T-helper 2 cell (primary cell): ENCODE data around the gene LRRC27.
"Not testable (repeated sequence)": the region's sequence is repeated elsewhere in the genome, so short reads cannot be mapped to it uniquely, and the experiment has no call there.

Experiments used
- DNase-seq, 5 experiments: peaks; one replicate each; pipeline versions ENCODE4 v3.0.0 to v3.0.0-alpha.2; 2012 to 2022
- total RNA-seq, 2 donors: gene quantifications; one replicate each; lab custom pipeline; 2026; lab: John Stamatoyannopoulos, UW

The LRRC27 gene
- total RNA-seq = 1.2 to 2.8 reads per million in 2 donors

DNA sequence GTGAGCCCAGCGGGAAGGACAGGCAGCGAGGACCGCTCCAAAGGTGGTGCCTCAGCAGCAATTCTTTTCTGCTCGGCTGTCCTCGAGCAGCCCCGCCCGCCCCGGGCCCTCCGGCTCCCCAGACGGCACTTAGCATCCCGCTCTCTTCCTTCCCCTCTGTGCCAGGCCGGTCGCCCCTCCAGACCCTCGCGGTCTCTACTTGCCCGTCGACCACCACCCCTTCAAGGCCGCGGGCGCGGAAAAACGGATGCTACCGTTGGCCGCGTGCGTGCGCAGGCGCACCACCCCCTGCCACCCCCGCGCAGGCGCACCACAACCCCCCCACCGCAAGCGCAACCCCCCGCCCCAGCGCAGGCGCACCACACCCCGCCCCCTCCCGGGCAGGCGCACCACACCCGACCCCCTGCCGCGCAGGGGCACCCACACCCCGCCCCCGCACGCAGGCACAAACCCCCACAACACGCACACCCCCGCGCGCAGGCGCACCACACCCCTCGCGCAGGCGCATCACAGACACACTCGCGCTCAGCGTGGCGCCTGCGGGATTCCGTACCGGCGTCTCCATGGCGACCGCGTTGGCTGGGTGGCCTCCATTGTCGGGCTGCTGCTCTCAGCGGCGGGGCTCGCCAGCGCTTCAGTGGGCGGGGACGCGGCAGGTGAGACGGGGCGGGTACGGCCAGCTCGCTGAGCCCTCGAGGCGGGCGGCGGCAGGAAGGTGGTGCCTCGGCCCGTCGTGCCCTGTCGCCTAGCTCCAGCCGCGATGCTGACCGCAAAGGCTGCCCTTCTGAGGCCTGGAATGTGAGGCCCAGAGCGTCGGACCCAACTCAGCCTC is at the start of gene LRRC27:
LRRC27 (plus strand) TSS at position 593 of the 832 bp plus-strand sequence. CDS start 1,332 bp downstream, outside the sequence.
- DNase-seq = peak; percentile 96 to 100 (median 100)

GRCh38 chr10:132282667-132283603 is 49.1 kb upstream of the LRRC27 start:
- no peak for DNase-seq

DNA sequence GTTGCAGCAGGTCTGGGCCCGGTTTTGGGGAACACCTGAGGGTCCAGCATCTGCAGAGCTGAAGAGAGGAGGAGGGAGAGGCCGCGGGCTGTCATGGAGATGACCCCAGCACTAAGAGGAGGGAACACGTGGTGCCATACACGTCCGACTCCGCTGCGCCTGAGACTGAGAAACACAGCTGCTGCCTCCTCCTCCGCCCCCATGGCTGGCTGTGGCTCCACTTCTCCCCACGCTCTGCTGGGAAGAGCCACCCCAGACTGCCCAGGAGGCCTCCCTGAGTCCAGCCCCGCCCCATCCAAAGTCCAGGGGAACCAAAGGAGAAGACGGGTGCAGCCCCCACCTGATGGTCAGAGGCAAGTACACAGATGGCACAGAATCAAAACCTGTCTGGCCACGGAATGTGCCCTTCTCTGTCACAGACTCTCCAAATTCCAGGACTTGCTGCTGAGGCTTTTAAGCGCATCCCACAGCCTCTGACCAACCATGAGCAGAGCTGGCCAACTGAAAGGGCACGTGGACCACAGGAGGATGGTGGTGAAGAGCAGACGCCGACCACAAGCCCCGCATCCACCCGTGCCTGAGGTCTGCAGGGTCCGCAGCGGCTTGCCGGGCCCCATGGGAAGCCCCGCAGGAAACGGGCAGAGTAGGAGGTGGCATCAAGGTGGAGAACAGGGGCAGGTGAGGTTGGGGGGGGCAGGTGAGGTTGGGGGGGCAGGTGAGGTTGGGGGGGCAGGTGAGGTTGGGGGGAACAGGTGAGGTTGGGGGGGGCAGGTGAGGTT is 48.2 kb upstream of the LRRC27 start:
- no peak for DNase-seq

- DNase-seq = no peak
Observed at GRCh38 chr10:132289439-132289838, 42.6 kb upstream of the LRRC27 start.

DNA sequence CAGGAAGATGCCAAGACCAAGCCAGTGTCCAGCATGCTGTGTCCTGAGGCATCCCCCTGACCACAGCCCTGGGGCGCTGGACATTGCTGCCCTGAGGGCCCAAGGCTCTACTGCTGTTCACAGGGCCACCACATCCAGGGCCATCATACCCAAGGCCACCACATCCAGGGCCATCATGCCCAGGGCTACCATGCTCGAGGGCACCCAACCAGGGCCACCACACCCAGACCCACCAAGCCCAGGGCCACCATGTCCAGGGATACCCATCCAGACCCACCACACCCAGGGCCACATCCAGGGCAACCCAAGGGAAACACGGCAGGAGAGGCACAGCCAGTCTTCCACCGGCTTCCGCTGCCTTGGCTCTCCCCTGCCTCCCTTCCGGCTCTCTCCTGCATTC is 41.4 kb upstream of the LRRC27 start:
- DNase-seq = no peak

DNA sequence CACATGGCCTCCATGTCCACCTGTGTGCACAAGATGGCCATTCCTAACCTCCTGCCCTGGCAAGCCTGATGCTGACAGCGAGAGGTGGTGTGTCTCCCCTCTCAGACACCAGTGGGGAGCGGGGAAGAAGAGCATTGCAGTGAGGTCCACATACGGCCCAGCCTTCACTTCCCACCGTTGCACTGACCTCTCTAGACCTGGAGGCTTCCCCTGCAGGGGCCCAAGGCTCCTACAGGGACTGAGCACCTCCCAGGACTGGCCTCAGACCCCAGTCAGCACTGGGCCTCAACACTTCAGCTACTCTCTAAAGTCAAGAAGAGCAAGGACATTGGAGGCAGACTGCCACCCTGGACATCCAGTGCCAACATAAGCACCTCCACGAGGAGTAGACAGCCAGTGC is 40.2 kb upstream of the LRRC27 start:
- DNase-seq = no peak

DNA sequence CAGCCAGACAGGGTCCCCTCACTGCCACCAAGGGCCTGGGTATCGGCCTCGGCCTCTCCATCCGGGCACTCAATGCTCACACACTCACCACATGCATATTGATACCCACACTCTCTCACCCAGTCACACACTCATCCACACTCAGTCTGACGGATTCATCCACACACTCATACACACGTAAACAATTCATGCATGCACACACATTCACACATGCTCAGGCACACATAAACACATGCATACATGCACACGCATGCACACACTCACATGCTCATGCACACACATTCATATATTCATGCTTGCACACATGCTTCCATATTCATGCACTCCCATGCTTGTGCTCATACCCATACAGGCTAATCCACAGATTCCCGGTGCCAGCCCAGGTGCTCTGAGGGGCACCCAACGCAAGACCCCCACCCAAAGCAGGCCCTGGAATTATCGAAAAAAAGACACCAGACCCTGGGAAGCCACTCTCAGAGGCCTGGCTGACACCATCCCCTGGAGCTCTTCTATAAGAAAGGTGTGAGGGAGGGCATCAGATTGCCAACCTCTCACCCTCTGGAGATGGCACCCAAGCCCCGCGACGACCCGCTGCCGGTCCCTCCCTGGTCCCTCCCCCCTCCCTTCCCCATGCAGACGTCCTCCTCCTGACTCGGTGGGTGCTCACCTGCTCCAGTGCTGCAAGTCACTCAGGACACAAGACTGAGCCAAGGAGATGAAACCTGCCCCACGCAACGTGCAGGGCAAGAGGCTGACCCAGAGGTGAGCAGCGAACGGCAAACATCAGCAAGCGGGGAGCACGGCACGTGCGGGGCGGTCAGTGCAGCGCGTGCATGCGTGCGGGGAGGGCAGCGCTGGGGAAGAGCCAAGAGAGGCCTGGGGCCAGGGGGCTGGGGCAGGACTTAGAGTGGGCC is 39.4 kb upstream of the LRRC27 start:
- no peak for DNase-seq

GRCh38 chr10:132293201-132293812 is 38.7 kb upstream of the LRRC27 start:
- no peak for DNase-seq

DNA sequence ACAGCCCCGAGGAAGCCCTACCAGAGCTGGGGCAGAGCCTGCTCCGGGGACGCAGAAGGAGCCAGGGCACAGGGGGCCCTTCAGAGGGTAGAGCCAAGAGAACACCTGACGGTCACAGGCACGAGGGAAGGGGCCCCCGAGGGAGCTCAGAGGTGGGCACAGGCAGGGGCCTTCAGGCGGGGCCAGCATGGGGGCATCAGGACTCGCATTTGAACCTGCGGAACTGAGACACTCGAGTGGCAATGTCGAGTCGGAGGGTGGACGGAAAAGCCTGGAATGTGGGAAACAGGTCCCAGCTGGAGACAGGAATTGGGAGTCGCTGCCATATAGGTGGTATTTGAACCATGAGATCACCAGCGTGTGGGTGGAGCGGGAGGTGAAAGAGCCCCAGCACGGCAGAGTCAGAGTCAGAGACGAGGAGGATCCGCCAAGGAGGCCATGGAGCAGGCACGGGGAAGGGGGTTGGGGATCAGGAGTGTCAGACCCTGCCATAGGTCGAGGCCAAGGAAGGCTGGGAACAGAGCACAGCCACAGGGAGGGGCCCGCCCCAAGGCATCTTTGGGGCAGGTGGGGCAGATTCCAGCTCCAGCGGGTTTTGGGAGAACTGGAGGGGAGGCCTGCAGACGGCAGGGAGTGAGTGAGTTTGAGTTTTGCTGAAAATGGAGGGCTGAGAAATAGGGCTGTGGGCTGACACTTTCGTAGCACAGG is 38.0 kb upstream of the LRRC27 start:
- no peak for DNase-seq

- no peak for DNase-seq
Observed at GRCh38 chr10:132294561-132295318, 37.3 kb upstream of the LRRC27 start.

GRCh38 chr10:132295481-132295880 is 36.5 kb upstream of the LRRC27 start:
- DNase-seq = not testable (repeated sequence)

- no peak for DNase-seq
Observed at GRCh38 chr10:132296666-132297443, 35.1 kb upstream of the LRRC27 start.

DNA sequence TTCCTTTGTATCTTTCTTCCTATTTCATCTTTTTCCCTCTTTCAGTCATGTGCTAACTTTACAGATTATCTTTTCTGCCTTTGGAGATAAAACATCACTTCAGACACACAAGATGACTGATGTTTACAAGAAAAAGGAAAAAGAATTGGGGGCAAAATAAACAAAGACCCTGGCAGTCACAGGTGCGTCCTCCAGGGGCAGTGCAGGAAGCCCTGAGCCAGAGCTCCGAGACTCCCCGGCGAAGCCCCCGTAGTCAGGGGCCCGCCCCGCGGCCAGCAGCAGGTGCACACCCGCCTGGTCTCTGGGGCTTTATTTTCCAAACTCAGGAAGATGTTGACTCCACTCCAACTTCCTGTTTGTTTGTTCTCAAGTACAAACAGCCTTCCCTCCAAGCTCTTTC is 34.5 kb upstream of the LRRC27 start:
- no peak for DNase-seq

GRCh38 chr10:132298038-132298881 is 33.7 kb upstream of the LRRC27 start:
- DNase-seq = no peak

DNA sequence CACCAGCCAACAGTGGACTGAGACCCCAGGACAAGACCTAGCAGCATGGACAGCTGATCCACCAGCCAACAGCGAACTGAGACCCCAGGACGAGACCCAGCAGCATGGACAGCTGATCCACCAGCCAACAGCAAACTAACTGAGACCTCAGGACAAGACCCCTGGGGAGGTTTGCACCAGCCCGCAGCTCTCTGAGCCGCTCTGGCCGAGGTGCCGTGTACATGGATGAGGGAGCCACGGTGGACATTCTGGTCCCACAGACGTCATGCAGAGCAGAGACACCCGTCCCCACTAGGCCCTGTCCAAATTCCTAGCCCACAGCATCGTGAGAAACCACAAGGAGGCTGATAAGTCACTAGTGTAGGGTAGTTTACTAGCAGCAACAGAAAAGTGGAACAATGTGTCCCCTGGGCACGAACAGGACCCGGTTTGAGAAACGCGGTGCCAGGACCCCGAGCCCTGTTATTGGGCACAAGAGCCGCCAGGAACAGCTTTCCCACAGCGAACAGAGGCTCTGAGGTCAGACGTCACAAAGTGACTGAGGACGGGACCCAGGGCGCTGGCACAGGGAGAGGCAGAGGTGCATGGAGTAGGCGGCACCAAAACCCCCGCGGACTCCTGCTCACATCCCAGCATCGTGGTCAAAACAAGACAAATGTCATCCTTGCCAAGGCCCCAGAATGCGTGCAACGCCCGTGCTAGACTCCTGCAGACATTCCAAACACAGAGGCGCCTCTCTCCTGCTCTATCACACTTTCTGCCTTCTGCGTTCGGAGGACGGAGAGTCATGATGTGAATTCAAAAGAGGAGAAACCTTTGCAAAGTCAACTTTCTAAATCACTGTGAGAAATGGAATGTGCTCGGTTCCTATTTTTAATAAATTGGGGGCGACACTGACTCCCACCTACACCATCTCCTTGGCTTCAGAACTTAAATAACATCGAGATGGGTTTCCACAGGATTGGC is 32.3 kb upstream of the LRRC27 start:
- no peak for DNase-seq

GRCh38 chr10:132300582-132300981 is 31.4 kb upstream of the LRRC27 start:
- no peak for DNase-seq
